ENCODE results near the gene BOLL.
"Not testable (repeated sequence)": the region's sequence is repeated elsewhere in the genome, so short reads cannot be mapped to it uniquely, and the experiment has no call there.

The BOLL gene

GRCh38 chr2:197705912-197706838, 78.9 kb downstream of the BOLL start:
- DNase-seq, result peak; percentile 37 to 40

GRCh38 chr2:197705121-197705911, 79.8 kb downstream of the BOLL start, which contains the start of gene MARS2:
MARS2 (plus strand) TSS chr2:197705369; CDS start chr2:197705406, 37 bp downstream.
- peak; percentile 91 to 95 for DNase-seq

GRCh38 chr2:197704434-197705120, 80.5 kb downstream of the BOLL start:
- DNase-seq, result peak; percentile 91 to 95

DNA sequence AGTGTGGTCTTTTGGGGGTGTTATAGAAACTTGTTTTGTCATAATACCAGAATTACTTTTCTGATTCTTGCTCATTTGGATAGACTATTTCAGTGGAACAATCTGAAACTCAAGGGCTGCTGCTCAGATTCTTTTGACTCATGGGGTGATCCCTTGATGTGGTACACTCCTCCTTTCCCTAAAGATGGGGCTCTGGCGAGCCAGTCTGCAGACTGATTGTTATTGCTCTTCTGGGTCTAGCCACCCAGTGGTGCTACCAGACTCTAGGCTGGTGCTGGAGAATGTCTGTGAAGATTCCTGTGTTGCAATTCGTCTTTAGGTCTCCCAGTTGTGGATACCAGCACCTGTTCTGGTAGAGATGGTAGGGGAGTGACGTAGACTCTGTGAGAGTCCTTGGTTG, 84.2 kb downstream of the BOLL start:
- no peak for DNase-seq

DNA sequence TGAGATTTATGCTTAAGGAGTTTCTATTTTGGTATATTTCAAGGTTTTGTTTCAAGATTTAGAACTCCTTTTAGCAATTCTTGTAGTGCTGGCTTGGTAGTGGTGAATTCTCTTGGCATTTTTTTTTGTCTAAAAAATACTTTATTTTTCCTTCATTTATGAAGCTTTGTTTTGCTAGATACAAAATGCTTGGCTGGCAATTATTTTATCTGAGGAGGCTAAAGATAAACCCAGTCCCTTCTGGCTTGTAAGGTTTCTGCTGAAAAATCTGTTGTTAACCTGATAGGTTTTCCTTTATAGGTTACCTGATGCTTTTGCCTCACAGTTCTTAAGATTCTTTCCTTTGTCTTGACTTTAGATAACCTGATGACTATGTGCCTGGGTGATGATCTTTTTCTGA, 85.4 kb downstream of the BOLL start:
- not testable (repeated sequence) for DNase-seq

GRCh38 chr2:197696571-197696970, 88.5 kb downstream of the BOLL start:
- not testable (repeated sequence) for DNase-seq

DNA sequence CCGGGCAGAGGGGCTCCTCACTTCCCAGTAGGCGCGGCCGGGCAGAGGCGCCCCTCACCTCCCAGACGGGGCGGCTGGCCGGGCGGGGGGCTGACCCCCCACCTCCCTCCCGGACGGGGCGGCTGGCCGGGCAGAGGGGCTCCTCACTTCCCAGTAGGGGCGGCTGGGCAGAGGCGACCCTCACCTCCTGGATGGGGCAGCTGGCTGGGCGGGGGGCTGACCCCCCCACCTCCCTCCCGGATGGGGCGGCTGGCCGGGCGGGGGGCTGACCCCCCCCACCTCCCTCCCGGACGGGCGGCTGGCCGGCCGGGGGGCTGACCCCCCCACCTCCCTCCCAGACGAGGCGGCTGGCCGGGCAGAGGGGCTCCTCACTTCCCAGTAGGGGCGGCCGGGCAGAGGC, 89.1 kb downstream of the BOLL start:
- DNase-seq, result not testable (repeated sequence)

GRCh38 chr2:197695206-197695605, 89.9 kb downstream of the BOLL start:
- DNase-seq, result not testable (repeated sequence)

DNA sequence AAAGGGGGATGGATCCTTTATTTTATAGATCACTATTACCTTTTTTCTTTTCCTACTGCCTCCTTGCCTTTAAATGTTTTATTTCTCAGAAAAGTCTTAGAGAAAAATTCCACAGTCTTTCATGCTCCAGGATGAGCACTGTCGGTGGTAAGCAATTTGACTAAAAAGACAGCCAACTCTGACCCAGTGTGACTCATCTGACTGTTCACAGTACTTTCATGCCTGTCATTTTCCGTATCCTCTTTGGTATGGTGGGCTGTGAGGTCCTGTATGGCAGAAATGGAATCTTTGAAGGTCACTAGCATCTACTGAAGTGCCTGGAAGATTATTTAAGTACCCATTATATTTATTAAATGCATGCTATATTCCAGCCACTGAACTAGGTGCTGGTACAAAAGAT, 107.6 kb downstream of the BOLL start:
- no peak for DNase-seq

- DNase-seq, result no peak
These were observed 108.1 kb downstream of the BOLL start for GRCh38 chr2:197677056-197677455.
